Prostate gland (tissue), 2 donors: ENCODE data around the gene IFT43. TPM values are rescaled to one million over a fixed set of nuclear protein-coding genes. Genes with fewer than 3 reads are reported as not detected.

Experiments used
- DNase-seq: peaks from one replicate; pipeline ENCODE4 v3.0.0-alpha.2; 2019; ENCODE audit warnings: low spot score
- H3K27ac ChIP-seq, 2 donors: fragments of 200-600 bp; sonication (generic); 2 replicates each; pipeline ENCODE4 v1.5.1; 2017 to 2019
- H3K27me3 ChIP-seq: fragments of 200-600 bp; sonication (generic); replicated peaks from 2 replicates; pipeline ENCODE4 v1.5.1; 2019; ENCODE audit not compliant: insufficient read depth
- H3K36me3 ChIP-seq, 2 donors: fragments of 200-600 bp; sonication (generic); 1 replicate in 1 of 2; 2 replicates in 1 of 2; pipeline versions ENCODE4 v1.5.1 to v1.8.1; 2017 to 2019
- H3K4me1 ChIP-seq: fragments of 200-600 bp; sonication (generic); replicated peaks from 2 replicates; pipeline ENCODE4 v1.5.1; 2019
- H3K4me3 ChIP-seq, 2 donors: fragments of 200-600 bp; sonication (generic); 2 replicates each; pipeline ENCODE4 v1.5.1; 2017 to 2019
- H3K9me3 ChIP-seq: fragments of 200-600 bp; sonication (generic); 2 replicates; pipeline ENCODE4 v1.5.1; 2017
- CTCF ChIP-seq, 4 experiments: fragments of 200-600 bp in 2 of 4; fragments of 450-650 bp in 2 of 4; sonication (generic) in 2 of 4; IDR thresholded peaks; 1 replicate in 3 of 4; 2 replicates in 1 of 4; pipeline ENCODE4 v1.5.1; 2016 to 2019; ENCODE audit warnings: antibody characterized with exemption in 4 of 4, mild to moderate bottlenecking in 2 of 4, moderate library complexity in 2 of 4
- POLR2A ChIP-seq: fragments of 450-650 bp; IDR thresholded peaks from one replicate; pipeline ENCODE4 v1.6.1; 2016; ENCODE audit warnings: antibody characterized with exemption, mild to moderate bottlenecking
- POLR2AphosphoS5 ChIP-seq: sonication (generic); formaldehyde crosslinking; IDR thresholded peaks from one replicate; pipeline ENCODE4 v1.6.1; 2017; ENCODE audit warnings: antibody characterized with exemption
- WGBS: methylation state at CpG from one replicate; pipeline ENCODE4 v1.1.5; 2018; 5-methylcytosine and 5-hydroxymethylcytosine counted together
- intact Hi-C: fragments of 100-400 bp; cut with DNase I; formaldehyde crosslinking; loops from one replicate; pipeline ENCODE4 v1.14.2; 2022
- total RNA-seq, 2 donors: library from RNA; depleted of rRNA; stranded (reverse); fragments of >200 nt; gene quantifications; one replicate each; pipeline ENCODE4 v1.1.0, GENCODE V29; 2016

The IFT43 gene
- total RNA-seq, 2 donors from 2014 or later: 43.1 to 55.9 TPM

- WGBS: 93% methylated on average over 15 of the region's 15 CpGs
- no peak for DNase-seq
- H3K9me3 ChIP-seq: no peaks in the 10 kb centered on the region
- H3K4me3 ChIP-seq: no peak overlapping the region
- intact Hi-C loops: no loop called here
- H3K27me3 ChIP-seq: no peaks in the 10 kb centered on the region
- H3K27ac ChIP-seq: no peak overlapping the region
- H3K4me1 ChIP-seq: no peaks in the 10 kb centered on the region
- H3K36me3 ChIP-seq: no peaks in the 10 kb centered on the region
- TF ChIP-seq POLR2AphosphoS5 (no peak), CTCF (IDR thresholded peaks at IDR 0.05) (no peak), POLR2A (no peak)
Measured at GRCh38 chr14:75971509-75971908, 14.1 kb upstream of the IFT43 start.

GRCh38 chr14:75972801-75973421 lies 12.7 kb upstream of the IFT43 start:
- H3K4me3 ChIP-seq: no peak overlapping the region
- H3K27ac ChIP-seq: no peak overlapping the region
- H3K4me1 ChIP-seq: peaks cover under 1% of the 10 kb centered on the region
- 39% methylated on average over 7 of the region's 7 CpGs for WGBS
- no peaks in the 10 kb centered on the region for H3K36me3 ChIP-seq
- no peaks in the 10 kb centered on the region for H3K9me3 ChIP-seq
- DNase-seq: no peak
- intact Hi-C loops: no loop called here
- no peaks in the 10 kb centered on the region for H3K27me3 ChIP-seq
- TF ChIP-seq CTCF (IDR thresholded peaks at IDR 0.05): no peak
- TF ChIP-seq POLR2AphosphoS5: no peak
- no peak for TF ChIP-seq POLR2A

GRCh38 chr14:75976826-75977581 lies 8.6 kb upstream of the IFT43 start:
- intact Hi-C loops: no loop called here
- DNase-seq: no peak
- H3K4me1 ChIP-seq: peaks cover 8% of the 10 kb centered on the region
- H3K36me3 ChIP-seq: no peaks in the 10 kb centered on the region
- peak overlapping the region; percentile 17 to 33 for H3K27ac ChIP-seq
- no peak overlapping the region for H3K4me3 ChIP-seq
- WGBS: 63% methylated on average over 8 of the region's 8 CpGs
- H3K9me3 ChIP-seq: no peaks in the 10 kb centered on the region
- TF ChIP-seq CTCF (IDR thresholded peaks at IDR 0.05): no peak
- TF ChIP-seq POLR2A: no peak
- no peak for TF ChIP-seq POLR2AphosphoS5
- H3K27me3 ChIP-seq: no peaks in the 10 kb centered on the region

GRCh38 chr14:75977582-75977943 lies 8.0 kb upstream of the IFT43 start:
- Histone ChIP-seq H3K36me3 (no peaks in the 10 kb centered on the region), H3K4me1 (peaks cover 8% of the 10 kb centered on the region), H3K9me3 (no peaks in the 10 kb centered on the region), H3K4me3 (no peak overlapping the region), H3K27ac (peak overlapping the region in 1 of 2 donors; percentile 98), H3K27me3 (no peaks in the 10 kb centered on the region)
- TF ChIP-seq POLR2A (no peak), POLR2AphosphoS5 (no peak), CTCF (IDR thresholded peaks at IDR 0.05) (no peak)
- no peak for DNase-seq
- 44% methylated on average over 3 of the region's 3 CpGs for WGBS
- intact Hi-C loops: no loop called here
